Endothelial cell of umbilical vein (primary cell): ENCODE results near the gene AUTS2. TPM values are rescaled to one million over a fixed set of nuclear protein-coding genes. Genes with fewer than 3 reads are reported as not detected.

ENCODE experiments used
- BruUV-seq: library from RNA; stranded (reverse); fragments of 400-500 nt; replicated peaks from 2 replicates; lab custom pipeline; 2021; lab: Mats Ljungman, UMichigan
- CTCF ChIA-PET: fragments of 300-600, 350-600 bp; sonication (Branson Sonifier 250); formaldehyde crosslinking; loops from one replicate; lab custom pipeline; 2021; ENCODE audit warnings: antibody characterized with exemption, inconsistent platforms; lab: Charles Lee
- POLR2A ChIA-PET: fragments of 300-600, 350-600 bp; sonication (Branson Sonifier 250); formaldehyde crosslinking; loops from one replicate; lab custom pipeline; 2021; ENCODE audit warnings: antibody characterized with exemption, inconsistent platforms; lab: Charles Lee
- DNase-seq: peaks from one replicate; pipeline ENCODE4 v3.0.0-alpha.2; 2011; ENCODE audit warnings: low read depth, low spot score
- FAIRE-seq: peaks from 2 replicates; lab custom pipeline; 2011; peaks lifted over from hg19 to GRCh38; lab: Jason Lieb, UNC
- H2AFZ ChIP-seq: 2 replicates; pipeline ENCODE4 v1.6.0; 2012; ENCODE audit warnings: low read depth, low read length, control low read depth, inconsistent platforms
- H3K27ac ChIP-seq: 2 replicates; pipeline ENCODE4 v1.5.1; 2011; ENCODE audit warnings: low read depth, mild to moderate bottlenecking, control low read depth, low read length, moderate library complexity; ENCODE audit not compliant: insufficient read depth
- H3K27me3 ChIP-seq, 2 experiments: 2 replicates each; pipeline versions ENCODE4 v1.6.0 to v1.6.1; 2011; ENCODE audit warnings: low read length in 2 of 2, mixed read lengths in 1 of 2; ENCODE audit not compliant: control insufficient read depth in 2 of 2, insufficient read depth in 2 of 2
- H3K36me3 ChIP-seq, 2 experiments: 2 replicates in 1 of 2; 3 replicates in 1 of 2; pipeline ENCODE4 v1.5.1; 2011; ENCODE audit warnings: low read length in 2 of 2, mild to moderate bottlenecking in 1 of 2, moderate library complexity in 1 of 2; ENCODE audit not compliant: control insufficient read depth in 2 of 2, insufficient read depth in 2 of 2; ENCODE audit errors: extremely low read depth in 1 of 2
- H3K4me1 ChIP-seq: 3 replicates; pipeline ENCODE4 v1.5.1; 2011; ENCODE audit warnings: mild to moderate bottlenecking, low read length; ENCODE audit not compliant: control insufficient read depth, insufficient read depth; ENCODE audit errors: extremely low read depth
- H3K4me2 ChIP-seq: 2 replicates; pipeline ENCODE4 v1.6.1; 2011; ENCODE audit warnings: low read length, control low read depth, mixed read lengths; ENCODE audit not compliant: insufficient read depth
- H3K4me3 ChIP-seq, 3 experiments: fragments of 200-600 bp in 1 of 3; sonication (generic), shearing (Covaris generic) in 1 of 3; replicated peaks in 1 of 3; 2 replicates each; pipeline ENCODE4 v1.5.1; 2011 to 2016; ENCODE audit warnings: control low read depth in 3 of 3, low read length in 3 of 3, mild to moderate bottlenecking in 2 of 3, inconsistent platforms in 1 of 3, low read depth in 1 of 3, moderate library complexity in 1 of 3; ENCODE audit not compliant: insufficient read depth in 1 of 3
- H3K79me2 ChIP-seq: 2 replicates; pipeline ENCODE4 v1.6.0; 2012; ENCODE audit warnings: low read length, inconsistent platforms; ENCODE audit not compliant: control insufficient read depth, insufficient read depth
- H3K9ac ChIP-seq: replicated peaks from 2 replicates; pipeline ENCODE3; 2011; ENCODE audit warnings: low read length, control low read depth; ENCODE audit not compliant: insufficient read depth; ENCODE audit errors: extremely low read depth
- H3K9me1 ChIP-seq: replicated peaks from 3 replicates; pipeline ENCODE4 v1.6.0; 2011; ENCODE audit warnings: mild to moderate bottlenecking, low read length; ENCODE audit not compliant: control insufficient read depth, insufficient read depth; ENCODE audit errors: extremely low read depth
- H3K9me3 ChIP-seq: replicated peaks from 2 replicates; pipeline ENCODE4 v1.5.1; 2012; ENCODE audit warnings: low read length, inconsistent platforms; ENCODE audit not compliant: control insufficient read depth, insufficient read depth
- H4K20me1 ChIP-seq: replicated peaks from 2 replicates; pipeline ENCODE3; 2011; ENCODE audit warnings: mild to moderate bottlenecking, low read length; ENCODE audit not compliant: control insufficient read depth, insufficient read depth; ENCODE audit errors: extremely low read depth
- EZH2 ChIP-seq: IDR thresholded peaks from 2 replicates; pipeline ENCODE4 v1.6.1; 2012; ENCODE audit warnings: borderline replicate concordance, low read depth, mild to moderate bottlenecking, moderate library complexity, low read length, inconsistent platforms; ENCODE audit not compliant: severe bottlenecking
- FOS ChIP-seq: IDR thresholded peaks from 2 replicates; pipeline ENCODE4 v1.6.1; 2011; ENCODE audit warnings: mild to moderate bottlenecking, low read length, moderate library complexity, borderline replicate concordance; ENCODE audit not compliant: insufficient read depth
- GATA2 ChIP-seq: IDR thresholded peaks from 2 replicates; pipeline ENCODE4 v1.7.0; 2011; ENCODE audit warnings: low read depth, mild to moderate bottlenecking, moderate library complexity, mixed read lengths, low read length; ENCODE audit not compliant: insufficient read length, insufficient read depth
- JUN ChIP-seq: IDR thresholded peaks from 2 replicates; pipeline ENCODE4 v1.6.1; 2011; ENCODE audit warnings: borderline replicate concordance, low read depth; ENCODE audit not compliant: insufficient read length, insufficient read depth
- MYC ChIP-seq: IDR thresholded peaks from one replicate; pipeline ENCODE4 v1.6.1; 2011; ENCODE audit warnings: mild to moderate bottlenecking, low read depth, low read length
- POLR2A ChIP-seq: IDR thresholded peaks from 2 replicates; pipeline ENCODE4 v1.6.1; 2012; ENCODE audit warnings: low read depth, mild to moderate bottlenecking, control low read depth, low read length
- POLR2AphosphoS5 ChIP-seq: IDR thresholded peaks from 2 replicates; pipeline ENCODE4 v1.6.1; 2012; ENCODE audit warnings: low read depth, mild to moderate bottlenecking, control low read depth, low read length, moderate library complexity; ENCODE audit not compliant: insufficient read depth
- dilution Hi-C: fragments of 300-500 bp; cut with MboI; formaldehyde crosslinking; loops from one replicate; pipeline ENCODE4 v1.15.0; 2019; ENCODE audit warnings: low sequenced_read_pairs; ENCODE audit not compliant: extremely low pct_ligation_motif_present
- intact Hi-C: fragments of 100-400 bp; cut with micrococcal nuclease; formaldehyde crosslinking; loops from one replicate; pipeline ENCODE4 v1.10.0; 2022
- polyA plus RNA-seq, 4 experiments: library from polyadenylated mRNA; depleted of rRNA in 3 of 4; stranded (reverse) in 3 of 4; unstranded in 1 of 4; fragments of >200 nt; gene quantifications; 2 replicates each; pipeline versions ENCODE4 v1.2.1 to v1.2.3, GENCODE V29; 2011 to 2012; ENCODE audit warnings: missing spikeins in 1 of 4
- total RNA-seq: library from RNA; stranded (reverse); gene quantifications from 2 replicates; pipeline ENCODE4 v1.2.3, GENCODE V29; 2021
- TF ChIP-seq, protein P1 (sequence below), 2 donors: IDR thresholded peaks; 1 replicate in 1 of 2; 2 replicates in 1 of 2; pipeline ENCODE4 v1.5.1; 2011; ENCODE audit warnings: low read length in 2 of 2, mild to moderate bottlenecking in 2 of 2, moderate library complexity in 2 of 2, control low read depth in 1 of 2, inconsistent platforms in 1 of 2, low read depth in 1 of 2; ENCODE audit not compliant: insufficient read depth in 1 of 2; ENCODE audit errors: extremely low read depth in 1 of 2
- TF ChIP-seq, protein P2 (sequence below): IDR thresholded peaks from 2 replicates; pipeline ENCODE4 v1.6.1; 2011; ENCODE audit not compliant: insufficient read depth, insufficient read length

AUTS2 gene
- total and polyA plus RNA-seq, 2 donors (not counting 3 experiments of a cell fraction or from before 2014, with no cell fraction given): 0.59 to 8.0 TPM

DNA sequence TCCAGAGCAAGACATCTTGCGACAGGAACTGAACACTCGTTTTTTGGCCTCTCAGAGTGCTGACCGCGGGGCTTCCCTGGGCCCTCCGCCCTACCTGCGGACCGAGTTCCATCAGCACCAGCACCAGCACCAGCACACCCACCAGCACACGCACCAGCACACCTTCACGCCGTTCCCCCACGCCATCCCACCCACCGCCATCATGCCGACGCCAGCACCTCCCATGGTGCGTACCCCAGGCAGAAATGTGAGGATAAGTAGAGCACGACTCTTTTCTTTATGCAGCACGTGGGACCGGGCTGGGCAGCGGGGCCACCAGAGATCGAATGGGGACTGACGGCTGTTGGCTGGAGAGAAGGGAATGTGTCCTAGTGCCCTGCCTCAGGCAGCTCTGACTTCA, 1167.8 kb downstream of the AUTS2 start:
- Histone ChIP-seq H3K9me1 (no peaks in the 10 kb centered on the region), H3K4me2 (no peak overlapping the region), H3K9ac (no peak overlapping the region), H2AFZ (no peak overlapping the region), H3K79me2 (no peaks in the 10 kb centered on the region), H4K20me1 (no peaks in the 10 kb centered on the region), H3K27me3 (no peaks in the 10 kb centered on the region), H3K4me1 (no peaks in the 10 kb centered on the region), H3K36me3 (no peaks in the 10 kb centered on the region), H3K4me3 (no peak overlapping the region), H3K9me3 (no peaks in the 10 kb centered on the region), H3K27ac (no peak overlapping the region)
- FAIRE-seq (no peak), DNase-seq (no peak)
- BruUV-seq: no TSS peak
- TF ChIP-seq FOS (no peak), GATA2 (no peak), POLR2A (no peak), MYC (no peak), EZH2 (no peak), POLR2AphosphoS5 (no peak), JUN (no peak)
- TF ChIP-seq, protein P1, sequence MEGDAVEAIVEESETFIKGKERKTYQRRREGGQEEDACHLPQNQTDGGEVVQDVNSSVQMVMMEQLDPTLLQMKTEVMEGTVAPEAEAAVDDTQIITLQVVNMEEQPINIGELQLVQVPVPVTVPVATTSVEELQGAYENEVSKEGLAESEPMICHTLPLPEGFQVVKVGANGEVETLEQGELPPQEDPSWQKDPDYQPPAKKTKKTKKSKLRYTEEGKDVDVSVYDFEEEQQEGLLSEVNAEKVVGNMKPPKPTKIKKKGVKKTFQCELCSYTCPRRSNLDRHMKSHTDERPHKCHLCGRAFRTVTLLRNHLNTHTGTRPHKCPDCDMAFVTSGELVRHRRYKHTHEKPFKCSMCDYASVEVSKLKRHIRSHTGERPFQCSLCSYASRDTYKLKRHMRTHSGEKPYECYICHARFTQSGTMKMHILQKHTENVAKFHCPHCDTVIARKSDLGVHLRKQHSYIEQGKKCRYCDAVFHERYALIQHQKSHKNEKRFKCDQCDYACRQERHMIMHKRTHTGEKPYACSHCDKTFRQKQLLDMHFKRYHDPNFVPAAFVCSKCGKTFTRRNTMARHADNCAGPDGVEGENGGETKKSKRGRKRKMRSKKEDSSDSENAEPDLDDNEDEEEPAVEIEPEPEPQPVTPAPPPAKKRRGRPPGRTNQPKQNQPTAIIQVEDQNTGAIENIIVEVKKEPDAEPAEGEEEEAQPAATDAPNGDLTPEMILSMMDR (IDR thresholded peaks at IDR 0.05; ENCODE audit: extremely low read depth in 1 of 2, insufficient read depth in 1 of 2, low read depth in 1 of 2, low read length in 2 of 2): no peak
- TF ChIP-seq, protein P2, sequence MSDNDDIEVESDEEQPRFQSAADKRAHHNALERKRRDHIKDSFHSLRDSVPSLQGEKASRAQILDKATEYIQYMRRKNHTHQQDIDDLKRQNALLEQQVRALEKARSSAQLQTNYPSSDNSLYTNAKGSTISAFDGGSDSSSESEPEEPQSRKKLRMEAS: no peak
- POLR2A ChIA-PET: no interaction called here
- intact Hi-C loops: no loop called here
- CTCF ChIA-PET: no interaction called here
- dilution Hi-C loops: no loop called here
